ENCODE results near the gene FAM174C. TPM values are rescaled to one million over a fixed set of nuclear protein-coding genes. Genes with fewer than 3 reads are reported as not detected.

FAM174C gene
- total and polyA plus RNA-seq, 8 donors, result 10.6 to 58.7 (median 19.4) TPM

GRCh38 chr19:1284979-1285736 is 9.8 kb downstream of the FAM174C start:
- DNase-seq (no peak), ATAC-seq (no peak)
- H3K36me3 ChIP-seq, result no peaks in the 10 kb centered on the region
- H3K27ac ChIP-seq, result no peak overlapping the region
- TF ChIP-seq CTCF (IDR thresholded peaks at IDR 0.05), result no peak
- H3K9me3 ChIP-seq, result no peaks in the 10 kb centered on the region
- H3K4me3 ChIP-seq, result no peak overlapping the region
- intact Hi-C loops (cut with DNase I), result no loop called here
- H3K4me1 ChIP-seq, result peaks cover 0 to under 1% of the 10 kb centered on the region in 2 donors
- H3K27me3 ChIP-seq, result peaks cover 38 to 73% of the 10 kb centered on the region in 2 donors

GRCh38 chr19:1285737-1286360 is 10.5 kb downstream of the FAM174C start, which contains the start of gene EFNA2:
EFNA2 (plus strand) TSS chr19:1285873; CDS start chr19:1286169, 296 bp downstream.
- intact Hi-C loops (cut with DNase I), result no loop called here
- H3K4me3 ChIP-seq, result no peak within 1 kb of the TSS
- peaks cover 38 to 80% of the 10 kb centered on the region in 2 donors for H3K27me3 ChIP-seq
- no peak within 1 kb of the TSS for H3K27ac ChIP-seq
- no peaks in the 10 kb centered on the region for H3K4me1 ChIP-seq
- H3K9me3 ChIP-seq, result no peaks in the 10 kb centered on the region
- H3K36me3 ChIP-seq, result no peaks in the 10 kb centered on the region
- ATAC-seq, result no peak
- no peak for TF ChIP-seq CTCF (IDR thresholded peaks at IDR 0.05)
- DNase-seq, result no peak

GRCh38 chr19:1286487-1287353 is 11.4 kb downstream of the FAM174C start:
- Histone ChIP-seq H3K4me3 (no peak overlapping the region), H3K4me1 (no peaks in the 10 kb centered on the region), H3K27ac (no peak overlapping the region), H3K27me3 (peaks cover 38 to 89% of the 10 kb centered on the region in 2 donors), H3K9me3 (no peaks in the 10 kb centered on the region), H3K36me3 (no peaks in the 10 kb centered on the region)
- DNase-seq (no peak), ATAC-seq (no peak)
- intact Hi-C loops (cut with DNase I), result no loop called here
- no peak for TF ChIP-seq CTCF (IDR thresholded peaks at IDR 0.05)

GRCh38 chr19:1287354-1288225 is 12.3 kb downstream of the FAM174C start:
- ATAC-seq (no peak), DNase-seq (no peak)
- H3K4me3 ChIP-seq, result no peak overlapping the region
- H3K9me3 ChIP-seq, result no peaks in the 10 kb centered on the region
- peaks cover 38 to 97% of the 10 kb centered on the region in 2 donors for H3K27me3 ChIP-seq
- TF ChIP-seq CTCF (IDR thresholded peaks at IDR 0.05), result no peak
- no peaks in the 10 kb centered on the region for H3K36me3 ChIP-seq
- no peak overlapping the region for H3K27ac ChIP-seq
- H3K4me1 ChIP-seq, result no peaks in the 10 kb centered on the region
- intact Hi-C loops (cut with DNase I), result no loop called here

All from left lung (tissue), 10 donors.